Measurements from ENCODE around the gene SNX32.

Gene SNX32

GRCh38 chr11:65833297-65834030 lies at the start of gene SNX32:
Gene SNX32, plus strand, starts transcription at chr11:65833963. Its CDS starts 103 bp downstream, at chr11:65834066.
- DNase-seq = peak; percentile 96

- no peak for DNase-seq
Measured at GRCh38 chr11:65785319-65786007, 48.3 kb upstream of the SNX32 start.

- no peak for DNase-seq
Measured at GRCh38 chr11:65786008-65786785, 47.6 kb upstream of the SNX32 start.

- DNase-seq = no peak
Measured at GRCh38 chr11:65786786-65787636, 46.8 kb upstream of the SNX32 start, which contains the start of gene OVOL1. Gene OVOL1, plus strand, starts transcription at chr11:65787063. Its CDS starts 311 bp downstream, at chr11:65787374.

GRCh38 chr11:65787649-65788622 lies 45.8 kb upstream of the SNX32 start:
- DNase-seq = no peak

- DNase-seq = no peak
Measured at GRCh38 chr11:65788821-65789220, 44.9 kb upstream of the SNX32 start.

- no peak for DNase-seq
Measured at GRCh38 chr11:65789230-65790103, 44.3 kb upstream of the SNX32 start.

GRCh38 chr11:65790104-65790901 lies 43.5 kb upstream of the SNX32 start:
- DNase-seq = no peak

GRCh38 chr11:65790902-65791650 lies 42.7 kb upstream of the SNX32 start:
- DNase-seq = no peak

GRCh38 chr11:65791719-65792213 lies 42.0 kb upstream of the SNX32 start:
- DNase-seq = peak; percentile 71

GRCh38 chr11:65792456-65792855 lies 41.3 kb upstream of the SNX32 start:
- DNase-seq = no peak

- no peak for DNase-seq
Measured at GRCh38 chr11:65793144-65793581, 40.6 kb upstream of the SNX32 start.

- DNase-seq = no peak
Measured at GRCh38 chr11:65793625-65794400, 40.0 kb upstream of the SNX32 start.

GRCh38 chr11:65794570-65795510 lies 38.9 kb upstream of the SNX32 start:
- DNase-seq = no peak

GRCh38 chr11:65796726-65797601 lies 36.8 kb upstream of the SNX32 start:
- DNase-seq = no peak

Measured in stimulated activated CD4-positive, alpha-beta T cell treated with anti-CD3 and anti-CD28 coated beads, Interleukin-1b, Interleukin-23, amount 100 ng/mL, for 48 hours (primary cell).